RWPE1 (cell line): Measurements from ENCODE around the gene TWNK.

Experiments
- CTCF ChIA-PET: fragments of 350-600 bp; sonication (Branson Sonifier 250); formaldehyde crosslinking; extraction: SDS; loops from one replicate; lab custom pipeline; 2021; lab: Yijun Ruan, JAX
- POLR2A ChIA-PET: fragments of 400-600 bp; formaldehyde crosslinking; extraction: SDS; loops from one replicate; lab custom pipeline; 2020; ENCODE audit warnings: antibody characterized with exemption; ENCODE audit not compliant: low non-redundant PET; lab: Yijun Ruan, JAX
- DNase-seq: peaks from one replicate; pipeline ENCODE4 v3.0.0; 2012; ENCODE audit warnings: low spot score
- H3K27ac ChIP-seq: fragments of 450-650 bp; 2 replicates; pipeline ENCODE4 v1.5.1; 2017
- TF ChIP-seq, protein P1 (sequence below): fragments of 450-650 bp; conservative IDR thresholded peaks from 2 replicates; pipeline ENCODE4 v1.5.1; 2017; ENCODE audit warnings: low read depth, mild to moderate bottlenecking

The TWNK gene

DNA sequence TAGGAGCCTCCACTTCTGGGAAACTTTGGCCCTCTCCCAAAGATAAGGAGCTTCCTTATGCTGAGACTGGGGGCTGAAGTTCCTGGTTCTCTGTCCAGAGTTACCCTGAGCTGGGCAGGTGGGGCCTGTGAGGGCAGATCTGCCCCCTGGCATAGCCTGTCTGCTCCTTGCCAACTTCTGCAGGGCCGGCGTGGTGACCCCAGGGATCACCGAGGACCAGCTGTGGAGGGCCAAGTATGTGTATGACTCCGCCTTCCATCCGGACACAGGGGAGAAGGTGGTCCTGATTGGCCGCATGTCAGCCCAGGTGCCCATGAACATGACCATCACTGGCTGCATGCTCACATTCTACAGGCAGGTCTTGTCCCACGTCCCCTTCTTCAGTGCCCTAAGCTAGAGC, 48.0 kb downstream of the TWNK start:
- CTCF ChIA-PET, result interaction anchor here (1.0 kb wide), 1 partner anchor 14 kb away, joined by 3 read pairs; no protein-coding TSS in a partner anchor
- TF ChIP-seq, protein P1, sequence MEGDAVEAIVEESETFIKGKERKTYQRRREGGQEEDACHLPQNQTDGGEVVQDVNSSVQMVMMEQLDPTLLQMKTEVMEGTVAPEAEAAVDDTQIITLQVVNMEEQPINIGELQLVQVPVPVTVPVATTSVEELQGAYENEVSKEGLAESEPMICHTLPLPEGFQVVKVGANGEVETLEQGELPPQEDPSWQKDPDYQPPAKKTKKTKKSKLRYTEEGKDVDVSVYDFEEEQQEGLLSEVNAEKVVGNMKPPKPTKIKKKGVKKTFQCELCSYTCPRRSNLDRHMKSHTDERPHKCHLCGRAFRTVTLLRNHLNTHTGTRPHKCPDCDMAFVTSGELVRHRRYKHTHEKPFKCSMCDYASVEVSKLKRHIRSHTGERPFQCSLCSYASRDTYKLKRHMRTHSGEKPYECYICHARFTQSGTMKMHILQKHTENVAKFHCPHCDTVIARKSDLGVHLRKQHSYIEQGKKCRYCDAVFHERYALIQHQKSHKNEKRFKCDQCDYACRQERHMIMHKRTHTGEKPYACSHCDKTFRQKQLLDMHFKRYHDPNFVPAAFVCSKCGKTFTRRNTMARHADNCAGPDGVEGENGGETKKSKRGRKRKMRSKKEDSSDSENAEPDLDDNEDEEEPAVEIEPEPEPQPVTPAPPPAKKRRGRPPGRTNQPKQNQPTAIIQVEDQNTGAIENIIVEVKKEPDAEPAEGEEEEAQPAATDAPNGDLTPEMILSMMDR, result no peak
- DNase-seq, result no peak
- H3K27ac ChIP-seq, result no peak overlapping the region
- POLR2A ChIA-PET, result no interaction called here

DNA sequence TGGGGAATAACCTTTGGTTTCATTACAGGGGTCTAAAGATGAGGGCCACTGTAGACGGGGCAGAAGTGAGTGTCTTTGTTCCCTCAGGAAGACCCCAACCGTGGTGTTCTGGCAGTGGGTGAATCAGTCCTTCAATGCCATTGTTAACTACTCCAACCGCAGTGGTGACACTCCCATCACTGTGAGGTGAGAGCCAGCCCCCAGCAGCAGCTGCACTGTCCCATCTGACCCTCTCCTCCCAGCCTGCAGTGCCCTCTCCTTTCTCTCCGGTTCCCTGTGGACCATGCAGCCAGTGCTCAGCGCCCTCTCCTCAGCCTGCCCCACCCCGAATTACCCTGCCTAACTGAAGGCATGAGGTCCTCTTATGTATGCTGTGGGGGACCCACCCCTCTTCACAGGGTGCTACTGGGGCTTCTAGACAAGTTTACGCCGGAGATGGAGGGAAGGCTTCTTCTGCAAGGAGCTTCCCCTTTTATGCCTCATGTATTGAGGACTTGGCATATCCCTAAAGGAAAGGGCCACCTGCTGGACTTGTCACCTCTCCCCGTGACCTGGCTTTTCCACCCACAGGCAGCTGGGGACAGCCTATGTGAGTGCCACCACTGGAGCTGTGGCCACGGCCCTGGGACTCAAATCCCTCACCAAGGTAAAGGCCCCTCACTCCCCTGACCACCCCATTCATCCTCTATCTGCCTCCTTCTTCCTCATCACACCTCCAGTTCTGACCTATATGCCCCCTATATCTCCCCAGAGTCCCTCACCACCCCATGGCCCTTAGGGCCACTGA, 48.8 kb downstream of the TWNK start:
- TF ChIP-seq, protein P1, result no peak
- POLR2A ChIA-PET, result no interaction called here
- CTCF ChIA-PET, result interaction anchor here (0.6 kb wide), 2 partner anchors 14 to 39 kb away, joined by 3 to 4 read pairs; no protein-coding TSS in a partner anchor
- DNase-seq, result no peak
- H3K27ac ChIP-seq, result peak overlapping the region; percentile 1; the same call in 1 of the 2 replicates

DNA sequence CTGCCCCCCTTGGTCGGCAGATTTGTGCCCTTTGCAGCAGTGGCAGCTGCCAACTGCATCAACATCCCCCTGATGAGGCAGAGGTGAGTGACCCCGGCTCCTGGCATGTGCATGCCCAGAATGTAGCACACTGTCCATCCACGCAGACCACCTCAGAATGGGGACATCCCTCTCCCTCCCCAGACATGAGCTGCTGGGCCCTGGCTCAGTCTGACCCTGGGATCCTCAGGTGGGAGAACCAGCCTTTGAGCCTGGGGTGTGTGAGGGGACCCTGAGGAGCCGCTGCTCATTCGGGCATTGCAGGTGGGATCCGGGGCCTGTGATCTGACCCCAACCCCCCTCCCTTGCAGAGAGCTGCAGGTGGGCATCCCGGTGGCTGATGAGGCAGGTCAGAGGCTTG, 49.4 kb downstream of the TWNK start:
- ChIA-PET CTCF (interaction anchor here (0.6 kb wide), 2 partner anchors 13 to 40 kb away, joined by 3 to 4 read pairs; no protein-coding TSS in a partner anchor), POLR2A (no interaction called here)
- DNase-seq, result no peak
- peak overlapping the region; percentile 1; the same call in 1 of the 2 replicates for H3K27ac ChIP-seq
- TF ChIP-seq, protein P1, result no peak

DNA sequence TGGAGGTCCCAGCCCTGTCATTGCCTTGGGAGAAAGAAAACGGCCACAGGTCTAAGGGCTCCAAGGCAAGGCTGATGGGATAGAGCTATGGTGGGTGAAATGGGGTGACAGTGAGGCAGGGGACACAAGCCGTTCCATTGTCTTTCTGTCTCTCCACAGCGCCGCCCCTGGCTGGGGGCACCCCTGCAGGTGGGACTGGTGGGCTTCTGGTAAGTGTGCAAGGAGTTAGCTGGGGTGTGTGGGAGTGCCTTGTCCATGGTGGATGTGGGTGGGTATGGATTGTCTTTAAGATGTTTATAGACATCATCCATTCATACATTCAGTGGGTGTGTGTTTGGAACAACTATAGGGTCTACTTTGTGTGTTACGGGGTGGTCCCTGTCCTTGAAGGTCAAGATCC, 51.1 kb downstream of the TWNK start:
- CTCF ChIA-PET, result interaction anchor here (0.9 kb wide), 1 partner anchor 103 kb away, joined by 3 read pairs; no protein-coding TSS in a partner anchor
- POLR2A ChIA-PET, result no interaction called here
- TF ChIP-seq, protein P1, result no peak

DNA sequence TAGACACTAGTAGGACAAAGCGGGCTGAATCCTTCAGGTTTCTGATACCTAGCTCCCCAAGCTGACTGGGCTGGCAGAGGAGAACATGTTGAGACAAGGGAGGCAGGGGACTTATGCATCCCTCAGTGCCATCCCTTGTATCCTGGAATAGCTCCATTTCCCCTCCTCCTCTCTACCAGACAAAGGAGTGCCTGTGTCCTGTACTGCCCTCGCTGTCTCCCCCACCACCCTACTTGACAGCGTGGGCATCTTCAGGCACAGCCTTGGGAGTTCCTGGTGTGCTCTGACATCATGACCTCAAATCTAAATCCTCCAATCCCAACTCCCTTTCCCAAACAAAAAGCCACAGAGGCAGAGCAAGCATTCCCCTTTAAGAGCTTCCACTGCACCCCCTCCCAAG, 52.7 kb downstream of the TWNK start:
- H3K27ac ChIP-seq, result peak overlapping the region; percentile 60
- TF ChIP-seq, protein P1, result no peak
- ChIA-PET CTCF (interaction anchor here (0.6 to 5.3 kb wide), 7 partner anchors 11 to 980 kb away, joined by 3 to 32 read pairs (median 4); partner anchors contain the start of gene SEC31B), POLR2A (no interaction called here)
- DNase-seq, result no peak

More for the DNA sequence above, 51.1 kb downstream of the TWNK start:
- no peak for DNase-seq
- no peak overlapping the region for H3K27ac ChIP-seq

DNA sequence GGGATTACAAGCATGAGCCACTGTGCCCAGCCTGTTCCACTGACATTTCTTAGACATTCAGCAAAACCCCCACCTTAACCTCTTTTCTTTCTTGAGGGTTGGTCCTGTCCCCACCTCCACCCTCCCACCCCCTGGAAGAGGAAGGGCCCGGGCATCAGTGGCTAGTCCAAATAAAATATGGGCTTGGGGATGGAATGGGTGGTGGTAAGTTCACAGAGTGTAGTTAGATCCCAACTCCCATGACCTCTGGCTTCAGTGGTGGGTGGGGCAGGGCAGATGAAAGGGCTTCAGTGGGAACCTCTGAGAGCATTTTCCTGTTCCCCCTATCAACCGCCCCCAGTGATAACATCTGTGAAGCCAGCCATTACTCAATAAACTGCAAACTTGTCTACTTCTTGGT, 53.5 kb downstream of the TWNK start:
- TF ChIP-seq, protein P1, result no peak
- POLR2A ChIA-PET, result interaction anchor here (0.8 kb wide), 1 partner anchor 9 kb away, joined by 3 read pairs; no protein-coding TSS in a partner anchor
- no peak for DNase-seq
- CTCF ChIA-PET, result interaction anchor here (0.6 to 5.3 kb wide), 15 partner anchors 9 to 1504 kb away, joined by 3 to 32 read pairs (median 5); no protein-coding TSS in a partner anchor
- H3K27ac ChIP-seq, result peak overlapping the region; percentile 60
